Stimulated activated effector memory CD8-positive, alpha-beta T cell treated with anti-CD3 and anti-CD28 coated beads, Interleukin-12 subunit alpha, Interleukin-12 subunit beta, amount 100 ng/mL, for 72 hours (primary cell): Measurements from ENCODE around the gene C2CD5.
"Not testable (repeated sequence)": the region's sequence is repeated elsewhere in the genome, so short reads cannot be mapped to it uniquely, and the experiment has no call there.

Experiments used
- ATAC-seq: fragments of 150-1000 bp; cut with Tn5 transposase; 2 replicates; pipeline ENCODE4 v1.10.0; 2021
- DNase-seq, 2 donors: peaks; one replicate each; pipeline ENCODE4 v3.0.0; 2021 to 2022; ENCODE audit warnings: low spot score in 2 of 2
- H3K27ac Mint-ChIP-seq: one replicate; pipeline ENCODE4 v1.8.0; 2022; ENCODE audit warnings: mild to moderate bottlenecking, mixed read lengths
- H3K36me3 Mint-ChIP-seq: one replicate; pipeline ENCODE4 v1.8.0; 2022; ENCODE audit warnings: mild to moderate bottlenecking, mixed read lengths
- H3K4me1 Mint-ChIP-seq: one replicate; pipeline ENCODE4 v1.8.0; 2022; ENCODE audit warnings: mixed read lengths
- H3K4me3 Mint-ChIP-seq: one replicate; pipeline ENCODE4 v1.8.0; 2022; ENCODE audit warnings: mild to moderate bottlenecking, mixed read lengths
- H3K9me3 Mint-ChIP-seq: one replicate; pipeline ENCODE4 v1.8.0; 2022; ENCODE audit warnings: mixed read lengths

Gene C2CD5, protein sequence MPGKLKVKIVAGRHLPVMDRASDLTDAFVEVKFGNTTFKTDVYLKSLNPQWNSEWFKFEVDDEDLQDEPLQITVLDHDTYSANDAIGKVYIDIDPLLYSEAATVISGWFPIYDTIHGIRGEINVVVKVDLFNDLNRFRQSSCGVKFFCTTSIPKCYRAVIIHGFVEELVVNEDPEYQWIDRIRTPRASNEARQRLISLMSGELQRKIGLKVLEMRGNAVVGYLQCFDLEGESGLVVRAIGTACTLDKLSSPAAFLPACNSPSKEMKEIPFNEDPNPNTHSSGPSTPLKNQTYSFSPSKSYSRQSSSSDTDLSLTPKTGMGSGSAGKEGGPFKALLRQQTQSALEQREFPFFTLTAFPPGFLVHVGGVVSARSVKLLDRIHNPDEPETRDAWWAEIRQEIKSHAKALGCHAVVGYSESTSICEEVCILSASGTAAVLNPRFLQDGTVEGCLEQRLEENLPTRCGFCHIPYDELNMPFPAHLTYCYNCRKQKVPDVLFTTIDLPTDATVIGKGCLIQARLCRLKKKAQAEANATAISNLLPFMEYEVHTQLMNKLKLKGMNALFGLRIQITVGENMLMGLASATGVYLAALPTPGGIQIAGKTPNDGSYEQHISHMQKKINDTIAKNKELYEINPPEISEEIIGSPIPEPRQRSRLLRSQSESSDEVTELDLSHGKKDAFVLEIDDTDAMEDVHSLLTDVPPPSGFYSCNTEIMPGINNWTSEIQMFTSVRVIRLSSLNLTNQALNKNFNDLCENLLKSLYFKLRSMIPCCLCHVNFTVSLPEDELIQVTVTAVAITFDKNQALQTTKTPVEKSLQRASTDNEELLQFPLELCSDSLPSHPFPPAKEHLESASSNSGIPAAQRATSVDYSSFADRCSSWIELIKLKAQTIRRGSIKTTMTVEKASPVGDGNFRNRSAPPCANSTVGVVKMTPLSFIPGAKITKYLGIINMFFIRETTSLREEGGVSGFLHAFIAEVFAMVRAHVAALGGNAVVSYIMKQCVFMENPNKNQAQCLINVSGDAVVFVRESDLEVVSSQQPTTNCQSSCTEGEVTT

DNA sequence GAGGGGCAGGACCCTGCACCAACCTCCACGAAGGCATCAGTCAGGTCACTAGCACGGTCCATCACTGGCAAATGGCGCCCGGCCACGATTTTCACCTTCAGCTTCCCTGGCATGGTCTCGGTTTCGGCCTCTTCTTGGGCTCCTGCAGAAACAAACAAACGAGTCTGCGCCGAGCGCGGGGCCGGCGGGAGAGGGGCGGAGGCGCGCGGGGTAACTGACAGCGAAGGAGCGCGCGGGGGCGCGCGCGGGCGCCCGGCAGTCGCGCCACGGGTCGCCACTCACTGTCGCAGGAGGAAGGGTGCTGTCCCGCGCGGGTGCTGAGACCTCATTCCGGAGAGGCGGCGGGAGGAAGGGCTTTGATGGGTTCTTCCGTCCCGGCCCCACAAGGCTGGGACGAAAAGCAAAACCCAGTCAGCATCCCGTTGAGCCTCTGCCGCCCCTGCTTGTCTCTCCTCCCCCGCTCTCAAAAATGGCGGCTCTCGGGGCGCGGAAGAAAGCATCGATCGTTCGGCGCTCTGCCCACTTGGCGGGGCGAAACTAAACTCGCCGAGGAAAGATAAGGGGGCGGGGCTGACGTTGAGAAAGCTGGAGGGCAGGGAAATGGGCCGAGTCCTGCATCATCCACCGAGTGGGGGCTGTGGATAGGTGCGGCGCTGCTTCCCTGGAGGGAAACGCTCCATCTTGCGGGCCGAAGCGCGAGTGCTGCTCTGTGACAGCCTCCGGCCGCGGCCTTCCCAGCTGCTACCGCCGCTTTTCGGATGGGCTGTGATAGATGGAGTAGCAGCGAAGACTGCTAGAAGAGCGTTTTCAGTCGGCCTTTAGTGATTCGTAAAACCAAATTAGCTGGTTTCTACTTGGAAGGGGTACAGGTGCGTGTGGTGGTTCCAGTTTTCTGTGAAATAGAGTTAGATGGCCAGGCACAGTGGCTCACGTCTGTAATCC, at the start of gene C2CD5:
Gene C2CD5 (minus strand): TSS at position 505 of the 942 bp plus-strand sequence. CDS start 392 bp downstream, at position 113.
- ATAC-seq (peak; percentile 91), DNase-seq (peak; percentile 80 to 95)
- peaks cover 7% of the 10 kb centered on the region for H3K36me3 Mint-ChIP-seq
- H3K9me3 Mint-ChIP-seq, result no peaks in the 10 kb centered on the region
- H3K27ac Mint-ChIP-seq, result peak within 1 kb of the TSS; percentile 97
- peak within 1 kb of the TSS; percentile 87 for H3K4me3 Mint-ChIP-seq
- peaks cover 35% of the 10 kb centered on the region for H3K4me1 Mint-ChIP-seq

DNA sequence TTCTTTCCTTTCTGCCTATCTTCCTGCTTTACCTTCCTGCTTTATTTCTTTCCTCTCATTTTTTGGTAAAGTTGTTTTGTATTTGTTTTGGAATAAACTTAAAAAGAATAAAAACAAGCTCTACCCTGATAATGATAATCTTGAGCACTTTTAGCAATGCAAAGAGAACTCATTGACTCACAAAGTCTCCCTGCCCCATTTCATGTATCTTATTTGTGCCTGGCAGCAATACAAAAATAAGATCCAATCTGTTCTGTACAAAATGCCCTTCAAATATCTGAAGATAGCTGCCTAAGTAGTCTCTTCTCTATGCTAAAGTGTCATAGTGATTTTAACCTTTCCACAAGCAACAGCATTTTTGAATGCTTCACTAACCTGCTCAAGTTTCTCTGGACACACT, 49.5 kb upstream of the C2CD5 start:
- no peaks in the 10 kb centered on the region for H3K4me1 Mint-ChIP-seq
- no peak overlapping the region for H3K4me3 Mint-ChIP-seq
- no peaks in the 10 kb centered on the region for H3K36me3 Mint-ChIP-seq
- H3K9me3 Mint-ChIP-seq, result no peaks in the 10 kb centered on the region
- no peak for ATAC-seq
- H3K27ac Mint-ChIP-seq, result no peak overlapping the region
- no peak for DNase-seq

DNA sequence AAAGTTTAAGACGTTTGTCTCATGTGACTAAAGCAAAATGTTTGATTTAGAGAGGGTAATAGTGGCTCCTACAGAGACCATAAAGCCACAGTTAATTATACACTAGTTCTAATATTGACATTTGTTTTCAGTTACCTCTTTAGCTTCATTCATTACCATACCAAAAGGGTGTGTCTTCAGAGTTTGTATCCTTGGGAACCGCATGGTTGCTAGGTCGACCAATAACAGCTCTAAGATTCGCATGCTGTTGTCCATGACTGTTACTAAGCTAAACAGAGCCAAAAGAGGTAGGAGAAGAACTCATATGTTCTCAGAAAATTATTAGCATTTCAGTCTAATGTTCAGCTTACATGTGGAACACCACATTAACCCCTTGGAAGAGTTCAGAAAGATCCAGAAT, 44.5 kb upstream of the C2CD5 start:
- Mint-ChIP-seq H3K36me3 (no peaks in the 10 kb centered on the region), H3K4me3 (no peak overlapping the region), H3K4me1 (no peaks in the 10 kb centered on the region), H3K9me3 (no peaks in the 10 kb centered on the region), H3K27ac (no peak overlapping the region)
- no peak for ATAC-seq
- DNase-seq, result no peak

DNA sequence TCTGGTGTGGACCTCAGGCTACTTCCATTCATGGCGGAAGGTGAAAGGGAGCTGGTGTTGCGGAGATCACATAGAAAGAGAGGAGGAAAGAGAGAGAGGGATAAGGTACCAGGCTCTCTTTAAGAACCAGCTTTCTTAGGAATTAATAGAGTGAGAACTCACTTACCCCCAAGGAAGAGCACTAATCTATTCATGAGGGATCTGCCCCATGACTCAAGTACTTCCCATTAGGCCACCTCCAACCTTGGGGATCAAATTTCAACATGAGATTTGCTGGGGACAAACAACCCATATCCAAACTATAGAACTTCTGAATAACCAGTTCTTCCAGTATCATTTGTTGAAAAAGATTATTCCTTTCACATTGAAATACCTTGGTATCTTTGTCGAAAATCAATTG, 34.0 kb upstream of the C2CD5 start:
- ATAC-seq (no peak), DNase-seq (no peak)
- Mint-ChIP-seq H3K4me3 (no peak overlapping the region), H3K36me3 (no peaks in the 10 kb centered on the region), H3K4me1 (no peaks in the 10 kb centered on the region), H3K9me3 (no peaks in the 10 kb centered on the region), H3K27ac (no peak overlapping the region)

DNA sequence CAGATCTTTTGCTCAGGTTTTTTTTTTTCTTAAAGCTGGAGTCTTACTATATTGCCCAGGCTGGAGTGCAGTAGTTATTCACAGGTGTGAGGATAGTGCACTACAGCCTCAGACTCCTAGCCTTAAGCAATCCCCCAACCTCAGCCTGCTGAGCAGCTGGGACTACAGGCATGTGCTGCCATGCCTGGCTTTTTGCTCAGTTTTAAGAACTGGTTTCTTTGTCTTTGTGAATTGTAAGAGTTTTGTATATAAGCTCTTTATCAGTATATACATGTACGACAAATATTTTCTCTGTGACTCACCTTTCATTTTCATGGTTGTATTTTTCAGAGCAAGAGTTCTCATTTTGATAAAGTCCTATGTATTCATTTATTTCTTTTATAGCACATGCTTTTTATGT, 33.3 kb upstream of the C2CD5 start:
- Mint-ChIP-seq H3K36me3 (no peaks in the 10 kb centered on the region), H3K4me3 (no peak overlapping the region), H3K9me3 (no peaks in the 10 kb centered on the region), H3K27ac (no peak overlapping the region), H3K4me1 (no peaks in the 10 kb centered on the region)
- ATAC-seq (no peak), DNase-seq (no peak)

DNA sequence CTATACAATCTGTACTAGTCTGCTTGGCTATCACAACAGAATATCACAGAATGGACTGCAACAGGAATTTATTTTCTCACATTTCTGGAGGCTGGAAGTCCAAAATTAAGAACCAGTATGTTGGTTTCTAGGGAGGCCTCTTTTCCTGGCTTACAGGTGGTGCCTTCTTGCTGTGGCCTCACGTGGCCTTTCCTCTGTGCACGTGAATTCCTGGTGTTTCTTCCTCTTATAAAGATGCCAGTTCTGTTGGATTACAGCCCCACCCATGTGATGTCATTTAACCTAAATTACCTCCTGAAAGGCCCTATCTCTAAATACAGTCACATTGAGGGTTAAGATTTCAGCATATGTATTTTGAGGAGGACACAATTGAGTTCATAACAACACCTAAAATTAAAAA, 32.1 kb upstream of the C2CD5 start:
- no peak for ATAC-seq
- H3K36me3 Mint-ChIP-seq, result no peaks in the 10 kb centered on the region
- no peaks in the 10 kb centered on the region for H3K9me3 Mint-ChIP-seq

DNA sequence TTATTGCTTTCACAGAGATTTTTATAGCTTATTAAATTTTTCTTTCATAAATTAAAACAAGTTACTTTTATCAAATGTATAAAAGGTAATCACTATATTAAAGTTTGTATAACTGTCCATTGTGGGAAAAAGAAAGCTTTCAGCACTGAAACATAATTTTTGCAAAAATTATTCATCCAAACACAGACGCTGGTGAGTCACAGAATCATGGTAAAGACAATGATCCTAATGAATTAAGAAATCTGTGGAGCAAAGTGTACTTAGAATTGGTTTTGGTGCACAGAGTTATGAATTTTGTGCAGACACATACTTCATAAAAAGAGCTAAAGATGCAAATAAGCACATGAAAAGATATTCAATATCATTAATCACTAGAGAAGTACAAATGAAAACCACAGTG, 31.7 kb upstream of the C2CD5 start:
- DNase-seq (no peak), ATAC-seq (no peak)
- Mint-ChIP-seq H3K4me1 (no peaks in the 10 kb centered on the region), H3K9me3 (no peaks in the 10 kb centered on the region), H3K27ac (no peak overlapping the region), H3K4me3 (no peak overlapping the region), H3K36me3 (no peaks in the 10 kb centered on the region)

More for the DNA sequence above, 32.1 kb upstream of the C2CD5 start:
- H3K27ac Mint-ChIP-seq, result no peak overlapping the region
- no peak for DNase-seq
- H3K4me3 Mint-ChIP-seq, result no peak overlapping the region
- H3K4me1 Mint-ChIP-seq, result no peaks in the 10 kb centered on the region

DNA sequence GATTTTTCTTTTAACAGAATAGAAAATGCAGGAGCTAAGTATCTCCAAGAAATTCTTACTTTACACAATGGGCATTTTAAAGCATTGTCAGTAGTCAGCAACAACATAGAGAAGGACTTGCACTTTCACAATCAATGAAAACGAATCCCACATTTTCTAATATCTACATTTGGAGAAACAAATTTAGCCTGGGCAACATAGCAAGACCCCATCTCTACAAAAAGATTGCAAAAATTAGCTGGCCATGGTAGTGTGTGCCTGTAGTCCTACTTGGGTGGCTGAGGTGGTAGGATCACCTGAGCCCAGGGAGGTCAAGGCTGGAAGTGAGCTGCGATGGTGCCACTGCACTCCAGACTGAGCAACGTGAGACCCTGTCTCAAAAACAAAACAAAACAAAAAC, 30.6 kb upstream of the C2CD5 start:
- H3K9me3 Mint-ChIP-seq, result no peaks in the 10 kb centered on the region
- no peak for ATAC-seq
- H3K4me1 Mint-ChIP-seq, result no peaks in the 10 kb centered on the region
- no peak overlapping the region for H3K27ac Mint-ChIP-seq
- no peak for DNase-seq
- H3K36me3 Mint-ChIP-seq, result no peaks in the 10 kb centered on the region
- no peak overlapping the region for H3K4me3 Mint-ChIP-seq

DNA sequence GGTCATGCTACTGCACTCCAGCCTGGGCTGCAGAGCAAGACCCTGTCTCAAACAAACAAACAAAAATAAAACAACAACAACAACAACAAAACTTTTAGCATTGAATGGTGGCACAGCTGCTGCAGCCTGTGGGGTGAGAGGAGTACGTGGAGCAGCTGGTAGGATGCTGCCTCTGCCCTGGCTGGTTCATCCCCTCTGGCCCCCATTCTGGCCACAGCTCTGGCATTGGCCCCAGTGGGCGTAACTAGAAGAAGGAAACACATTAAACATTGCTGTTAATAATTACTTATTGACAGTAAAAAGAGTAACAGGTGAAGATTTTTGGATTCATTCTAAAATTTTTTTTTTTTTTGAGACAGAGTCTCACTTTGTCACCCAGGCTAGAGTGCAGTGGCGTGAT, 28.8 kb upstream of the C2CD5 start:
- ATAC-seq, result no peak
- no peak overlapping the region for H3K4me3 Mint-ChIP-seq
- H3K27ac Mint-ChIP-seq, result no peak overlapping the region

DNA sequence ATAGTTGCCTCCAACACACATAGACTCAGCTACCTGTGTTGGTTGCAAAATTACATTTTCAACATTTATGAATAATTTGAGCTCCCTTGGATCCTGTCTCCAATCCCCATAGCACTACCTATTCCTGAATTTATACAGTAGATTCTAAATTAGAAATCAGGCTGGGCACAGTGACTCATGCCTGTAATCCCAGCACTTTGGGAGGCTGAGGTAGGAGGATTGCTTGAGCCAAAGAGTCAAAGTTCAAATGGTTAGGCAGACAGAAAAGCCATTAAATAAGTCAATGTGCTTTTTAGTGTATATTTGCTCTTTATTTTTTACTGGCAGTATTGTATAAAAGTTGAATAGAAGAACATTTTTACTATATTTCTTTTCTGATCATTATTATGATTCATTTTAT, 24.9 kb upstream of the C2CD5 start:
- no peak overlapping the region for H3K4me3 Mint-ChIP-seq
- no peak overlapping the region for H3K27ac Mint-ChIP-seq
- H3K4me1 Mint-ChIP-seq, result no peaks in the 10 kb centered on the region
- no peaks in the 10 kb centered on the region for H3K9me3 Mint-ChIP-seq
- no peaks in the 10 kb centered on the region for H3K36me3 Mint-ChIP-seq
- ATAC-seq (no peak), DNase-seq (no peak)

More for the DNA sequence above, 28.8 kb upstream of the C2CD5 start:
- no peaks in the 10 kb centered on the region for H3K4me1 Mint-ChIP-seq
- H3K9me3 Mint-ChIP-seq, result no peaks in the 10 kb centered on the region
- DNase-seq, result no peak
- H3K36me3 Mint-ChIP-seq, result no peaks in the 10 kb centered on the region

DNA sequence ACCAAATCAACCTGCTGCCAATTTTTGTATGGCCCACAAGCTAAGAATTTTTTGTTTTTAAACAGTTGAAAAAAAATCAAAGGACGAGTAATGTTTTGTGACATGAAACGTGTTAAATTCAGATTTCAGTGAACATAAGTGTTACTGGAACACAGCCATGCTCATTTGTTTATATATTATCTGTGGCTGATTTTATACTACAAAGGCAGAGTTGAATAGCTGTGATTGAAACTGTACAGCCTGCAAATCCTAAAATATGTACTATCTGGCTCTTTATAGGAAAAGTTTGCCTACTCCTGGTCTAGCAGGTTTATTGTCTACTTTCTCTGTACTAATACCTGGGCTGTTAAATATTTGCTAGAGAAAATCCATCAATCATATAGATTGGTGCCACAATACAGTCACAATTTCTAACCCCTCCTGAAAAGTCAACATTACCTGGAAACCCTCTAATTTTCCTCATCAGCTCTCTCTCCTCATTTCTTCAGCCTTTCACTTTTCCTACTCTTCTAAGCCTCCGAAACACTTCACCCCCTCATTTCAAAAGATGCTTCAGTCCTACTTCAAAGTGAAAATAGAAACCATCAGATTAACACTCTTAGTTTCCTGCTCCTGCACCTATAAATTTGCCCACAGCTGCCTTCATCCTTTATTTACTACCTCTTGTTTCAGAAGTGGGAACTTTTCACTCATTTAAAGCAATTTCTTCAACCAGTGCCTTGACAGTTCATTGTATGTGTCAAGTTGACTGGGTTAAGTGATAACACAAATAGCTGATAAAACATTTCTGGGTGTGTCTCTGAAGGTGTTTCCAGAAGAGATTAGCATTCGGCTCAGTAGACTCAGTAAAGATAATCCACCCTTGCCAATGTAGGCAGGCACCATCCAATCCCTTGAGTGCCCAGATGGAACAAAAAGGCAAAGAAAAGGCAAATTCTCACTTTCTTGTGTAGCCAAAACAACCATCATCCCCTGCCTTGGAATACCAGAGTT, 18.0 kb upstream of the C2CD5 start:
- peaks cover 8% of the 10 kb centered on the region for H3K4me1 Mint-ChIP-seq
- no peak overlapping the region for H3K27ac Mint-ChIP-seq
- no peak for DNase-seq
- H3K9me3 Mint-ChIP-seq, result no peaks in the 10 kb centered on the region
- no peaks in the 10 kb centered on the region for H3K36me3 Mint-ChIP-seq
- H3K4me3 Mint-ChIP-seq, result no peak overlapping the region
- peak; percentile 21 for ATAC-seq

DNA sequence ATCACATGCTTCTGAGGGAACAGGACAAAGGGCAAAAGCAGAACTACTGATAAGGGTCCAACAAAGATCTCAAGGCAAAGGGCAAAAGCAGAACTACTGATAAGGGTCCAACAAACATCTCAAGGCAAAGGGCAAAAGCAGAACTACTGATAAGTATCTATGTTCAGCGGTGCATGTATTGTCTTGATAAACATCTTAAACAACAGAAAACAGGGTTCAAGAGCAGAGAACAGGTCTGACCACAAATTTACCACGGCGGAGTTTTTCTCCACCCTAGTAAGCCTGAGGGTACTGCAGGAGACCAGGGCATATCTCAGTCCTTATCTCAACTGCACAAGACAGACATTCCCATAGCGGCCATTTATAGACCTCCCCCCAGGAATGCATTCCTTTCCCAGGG, 10.4 kb upstream of the C2CD5 start:
- H3K4me1 Mint-ChIP-seq, H3K27ac Mint-ChIP-seq, H3K36me3 Mint-ChIP-seq, H3K9me3 Mint-ChIP-seq, DNase-seq, H3K4me3 Mint-ChIP-seq, ATAC-seq: not testable (repeated sequence)

DNA sequence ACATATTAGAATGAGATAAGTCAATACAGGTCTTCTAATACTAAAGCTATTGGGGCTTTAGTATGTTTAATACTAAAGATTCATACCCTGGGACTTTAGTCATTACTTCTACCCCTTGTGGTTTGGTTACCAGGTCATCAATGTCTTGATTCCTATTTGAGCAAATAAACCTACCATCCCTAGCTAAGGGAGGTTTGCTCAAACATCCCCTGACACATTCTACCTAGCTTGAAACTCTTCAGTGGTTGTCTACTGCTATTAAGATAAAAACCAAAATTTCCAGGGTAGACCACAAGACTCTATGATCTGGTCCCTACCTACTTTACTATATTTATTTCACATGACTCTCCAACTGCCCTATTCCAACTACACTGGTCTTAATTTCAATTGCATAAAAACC, 7.3 kb upstream of the C2CD5 start:
- Mint-ChIP-seq H3K4me1 (no peaks in the 10 kb centered on the region), H3K9me3 (peaks cover 9% of the 10 kb centered on the region), H3K36me3 (no peaks in the 10 kb centered on the region), H3K4me3 (no peak overlapping the region), H3K27ac (no peak overlapping the region)
- ATAC-seq (peak; percentile 84), DNase-seq (no peak)

DNA sequence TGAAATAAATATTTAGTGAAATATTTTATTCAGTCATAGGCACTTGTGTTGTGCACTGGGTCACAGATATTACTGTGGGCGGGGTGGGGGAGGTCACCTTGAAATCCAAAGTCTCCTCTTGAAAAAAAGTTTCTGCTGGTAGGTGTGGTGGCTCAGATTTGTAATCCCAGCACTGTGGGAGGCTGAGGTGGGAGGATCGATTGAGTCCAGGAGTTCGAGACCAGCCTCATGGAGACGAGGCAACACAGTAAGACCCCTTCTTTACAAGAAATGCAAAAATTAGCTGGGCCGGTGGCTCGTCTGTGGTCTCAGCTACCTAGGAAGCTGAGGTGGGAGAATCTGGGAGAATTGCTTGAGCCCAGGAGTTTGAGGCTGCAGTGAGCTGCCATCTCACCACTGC, 913 bp upstream of the C2CD5 start:
- Mint-ChIP-seq H3K9me3 (no peaks in the 10 kb centered on the region), H3K27ac (no peak overlapping the region), H3K4me1 (peaks cover 33% of the 10 kb centered on the region), H3K36me3 (peaks cover 7% of the 10 kb centered on the region), H3K4me3 (peak overlapping the region; percentile 87)
- DNase-seq (no peak), ATAC-seq (no peak)
